Neural cell (in vitro differentiated cells): ENCODE measurements around the gene ARHGAP6. TPM values are rescaled to one million over a fixed set of nuclear protein-coding genes. Genes with fewer than 3 reads are reported as not detected.
"Not testable (repeated sequence)": the region's sequence is repeated elsewhere in the genome, so short reads cannot be mapped to it uniquely, and the experiment has no call there.

Experiments used
- H2AFZ ChIP-seq: fragments of 200-600, 300-800 bp; sonication (generic), shearing (Covaris generic); 2 replicates; pipeline ENCODE4 v1.6.0; 2014; ENCODE audit warnings: low read depth, mild to moderate bottlenecking, antibody characterized with exemption, low read length, moderate library complexity
- H3F3A ChIP-seq: fragments of 200-600 bp; shearing (Covaris generic); 2 replicates; pipeline ENCODE4 v1.6.1; 2016; ENCODE audit warnings: mild to moderate bottlenecking, moderate library complexity, mixed read lengths, antibody characterized with exemption, low read length; ENCODE audit not compliant: insufficient read depth, poor library complexity, severe bottlenecking
- H3K27ac ChIP-seq: fragments of 200-600, 300-800 bp; sonication (generic), shearing (Covaris generic); 2 replicates; pipeline ENCODE4 v1.5.1; 2014; ENCODE audit warnings: mild to moderate bottlenecking, low read length, moderate library complexity
- H3K27me3 ChIP-seq: fragments of 300-800, 200-600 bp; sonication (generic), shearing (Covaris generic); 2 replicates; pipeline ENCODE4 v1.6.0; 2014; ENCODE audit warnings: mild to moderate bottlenecking, low read depth, low read length, moderate library complexity; ENCODE audit not compliant: insufficient read depth
- H3K36me3 ChIP-seq: fragments of 300-800, 200-600 bp; sonication (generic), shearing (Covaris generic); 2 replicates; pipeline ENCODE4 v1.5.1; 2014; ENCODE audit warnings: mild to moderate bottlenecking, antibody characterized with exemption, low read length, moderate library complexity; ENCODE audit not compliant: insufficient read depth
- H3K4me2 ChIP-seq: fragments of 300-800, 200-600 bp; sonication (generic), shearing (Covaris generic); 2 replicates; pipeline ENCODE4 v1.6.0; 2014; ENCODE audit warnings: mild to moderate bottlenecking, low read length
- H3K4me3 ChIP-seq: fragments of 300-800, 200-600 bp; sonication (generic), shearing (Covaris generic); 2 replicates; pipeline ENCODE4 v1.5.1; 2014; ENCODE audit warnings: mild to moderate bottlenecking, low read length, moderate library complexity
- H3K79me2 ChIP-seq: fragments of 200-600 bp; shearing (Covaris generic); replicated peaks from 2 replicates; pipeline ENCODE4 v1.6.0; 2014; ENCODE audit warnings: mild to moderate bottlenecking, low read length, moderate library complexity; ENCODE audit not compliant: insufficient read depth
- H3K9ac ChIP-seq: fragments of 300-800, 200-600 bp; sonication (generic), shearing (Covaris generic); 2 replicates; pipeline ENCODE4 v1.6.1; 2016; ENCODE audit warnings: mild to moderate bottlenecking, low read length, mixed read lengths
- H3K9me2 ChIP-seq: fragments of 200-600 bp; shearing (Covaris generic); 2 replicates; pipeline ENCODE4 v1.6.1; 2016; ENCODE audit warnings: mild to moderate bottlenecking, low read length, mixed read lengths; ENCODE audit not compliant: insufficient read depth
- H3K9me3 ChIP-seq: fragments of 200-600, 300-800 bp; sonication (generic), shearing (Covaris generic); 2 replicates; pipeline ENCODE4 v1.6.1; 2016; ENCODE audit warnings: mild to moderate bottlenecking, mixed run types, low read length, moderate library complexity, mixed read lengths
- H4K20me1 ChIP-seq: fragments of 200-600 bp; shearing (Covaris generic); 2 replicates; pipeline ENCODE4 v1.6.1; 2016; ENCODE audit warnings: mild to moderate bottlenecking, mixed run types; ENCODE audit not compliant: insufficient read depth
- CTCF ChIP-seq: fragments of 450-650 bp; IDR thresholded peaks from 2 replicates; pipeline ENCODE4 v1.5.1; 2014; ENCODE audit warnings: antibody characterized with exemption, mild to moderate bottlenecking, moderate library complexity; ENCODE audit not compliant: poor library complexity, severe bottlenecking
- EP300 ChIP-seq: fragments of 450-650 bp; conservative IDR thresholded peaks from 2 replicates; pipeline ENCODE4 v1.6.1; 2014; ENCODE audit warnings: antibody characterized with exemption, mild to moderate bottlenecking, moderate library complexity; ENCODE audit not compliant: poor library complexity, severe bottlenecking
- EZH2 ChIP-seq: fragments of 200-600, 300-800 bp; shearing (Covaris generic), sonication (generic); IDR thresholded peaks from 2 replicates; pipeline ENCODE4 v1.6.1; 2014; ENCODE audit warnings: antibody characterized with exemption, low read length, borderline replicate concordance, mild to moderate bottlenecking; ENCODE audit not compliant: insufficient read depth, poor library complexity, severe bottlenecking
- MXI1 ChIP-seq: fragments of 450-650 bp; conservative IDR thresholded peaks from 2 replicates; pipeline ENCODE4 v1.6.1; 2014; ENCODE audit warnings: antibody characterized with exemption, mild to moderate bottlenecking; ENCODE audit not compliant: poor library complexity, severe bottlenecking
- POLR2AphosphoS5 ChIP-seq: IDR thresholded peaks from 2 replicates; pipeline ENCODE4 v1.6.1; 2012
- RAD21 ChIP-seq: fragments of 450-650 bp; conservative IDR thresholded peaks from 2 replicates; pipeline ENCODE4 v1.6.1; 2014; ENCODE audit warnings: antibody characterized with exemption, mild to moderate bottlenecking, moderate library complexity
- REST ChIP-seq: IDR thresholded peaks from 2 replicates; pipeline ENCODE4 v1.6.1; 2012; ENCODE audit warnings: borderline replicate concordance
- SMC3 ChIP-seq: fragments of 450-650 bp; conservative IDR thresholded peaks from 2 replicates; pipeline ENCODE4 v1.6.1; 2014; ENCODE audit warnings: antibody characterized with exemption, mild to moderate bottlenecking, moderate library complexity; ENCODE audit not compliant: poor library complexity
- TAF1 ChIP-seq: IDR thresholded peaks from 2 replicates; pipeline ENCODE4 v1.6.1; 2012; ENCODE audit warnings: low read depth
- polyA plus RNA-seq: library from polyadenylated mRNA; depleted of rRNA; stranded (reverse); fragments of >200 nt; gene quantifications from 2 replicates; pipeline ENCODE4 v1.2.3, GENCODE V29; 2014

Gene ARHGAP6
- polyA plus RNA-seq, 1 donor from 2014 or later, result 0.40 TPM

GRCh38 chrX:11365426-11365825, 300.3 kb downstream of the ARHGAP6 start:
- H3K9ac ChIP-seq, result no peak overlapping the region
- no peaks in the 10 kb centered on the region for H3K36me3 ChIP-seq
- H3K27ac ChIP-seq, result no peak overlapping the region
- TF ChIP-seq REST, result no peak
- no peak for TF ChIP-seq EP300
- TF ChIP-seq TAF1, result no peak
- no peak for TF ChIP-seq EZH2
- TF ChIP-seq RAD21, result no peak
- TF ChIP-seq MXI1, result no peak
- TF ChIP-seq SMC3, result no peak
- TF ChIP-seq CTCF, result no peak
- no peak for TF ChIP-seq POLR2AphosphoS5
- H3F3A ChIP-seq, result no peaks in the 10 kb centered on the region
- no peak overlapping the region for H3K4me3 ChIP-seq
- no peaks in the 10 kb centered on the region for H3K27me3 ChIP-seq
- no peaks in the 10 kb centered on the region for H4K20me1 ChIP-seq
- H3K9me3 ChIP-seq, result no peaks in the 10 kb centered on the region
- H3K4me2 ChIP-seq, result no peak overlapping the region
- no peaks in the 10 kb centered on the region for H3K9me2 ChIP-seq
- no peaks in the 10 kb centered on the region for H3K79me2 ChIP-seq
- H2AFZ ChIP-seq, result no peak overlapping the region

- H3K79me2 ChIP-seq, result no peaks in the 10 kb centered on the region
- H3K9me3 ChIP-seq, result no peaks in the 10 kb centered on the region
- no peaks in the 10 kb centered on the region for H3K36me3 ChIP-seq
- H3K4me3 ChIP-seq, result no peak overlapping the region
- no peaks in the 10 kb centered on the region for H3F3A ChIP-seq
- no peaks in the 10 kb centered on the region for H4K20me1 ChIP-seq
- no peaks in the 10 kb centered on the region for H3K9me2 ChIP-seq
- no peak overlapping the region for H3K9ac ChIP-seq
- no peaks in the 10 kb centered on the region for H3K27me3 ChIP-seq
- TF ChIP-seq POLR2AphosphoS5, result no peak
- no peak for TF ChIP-seq RAD21
- no peak for TF ChIP-seq EZH2
- no peak for TF ChIP-seq EP300
- no peak for TF ChIP-seq REST
- TF ChIP-seq MXI1, result no peak
- TF ChIP-seq CTCF, result no peak
- TF ChIP-seq TAF1, result no peak
- H3K27ac ChIP-seq, result no peak overlapping the region
- H2AFZ ChIP-seq, result no peak overlapping the region
- no peak overlapping the region for H3K4me2 ChIP-seq
Observed at GRCh38 chrX:11364835-11365234, 300.9 kb downstream of the ARHGAP6 start.

- H3K27ac ChIP-seq, H3K9me2 ChIP-seq, H3F3A ChIP-seq, H3K79me2 ChIP-seq, H3K36me3 ChIP-seq, H3K4me3 ChIP-seq, H4K20me1 ChIP-seq, H3K9me3 ChIP-seq, H3K9ac ChIP-seq, H3K4me2 ChIP-seq, H2AFZ ChIP-seq, H3K27me3 ChIP-seq: not testable (repeated sequence)
Observed at GRCh38 chrX:11363825-11364224, 301.9 kb downstream of the ARHGAP6 start.
